NCI-H2196 treated with DMSO at 0.1 percent for 48 hours (cell line): Measurements from ENCODE around the gene NRP1.
A peak's percentile ranks its signal among the peaks of the same experiment; 100 is the strongest.

Source experiments
- DNase-seq: peaks from one replicate; lab custom pipeline; 2025; ENCODE audit not compliant: unreplicated experiment; lab: John Stamatoyannopoulos, UW

The NRP1 gene

DNA sequence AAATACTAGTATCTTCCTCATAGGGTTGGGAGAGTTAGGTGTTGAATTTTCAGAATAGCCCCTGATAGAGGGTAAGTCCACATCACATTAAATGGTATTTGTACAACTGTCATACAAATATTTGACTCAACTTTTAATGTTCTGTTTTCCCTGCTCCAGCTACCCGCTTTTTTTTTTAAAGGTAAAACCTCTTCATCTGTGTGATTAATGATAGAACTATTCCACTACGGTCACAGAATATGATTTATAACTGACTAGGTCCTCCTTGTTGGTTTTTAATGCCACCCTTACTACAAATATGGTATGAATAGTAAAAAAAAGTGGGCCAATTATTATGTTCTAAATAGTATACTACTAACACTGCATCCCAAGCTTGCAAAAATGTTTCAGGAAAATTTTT is 15.6 kb upstream of the NRP1 start:
- no peak for DNase-seq

GRCh38 chr10:33349268-33349667 is 14.8 kb upstream of the NRP1 start:
- DNase-seq: no peak

- no peak for DNase-seq
These were observed 12.7 kb upstream of the NRP1 start for GRCh38 chr10:33347211-33347610.

DNA sequence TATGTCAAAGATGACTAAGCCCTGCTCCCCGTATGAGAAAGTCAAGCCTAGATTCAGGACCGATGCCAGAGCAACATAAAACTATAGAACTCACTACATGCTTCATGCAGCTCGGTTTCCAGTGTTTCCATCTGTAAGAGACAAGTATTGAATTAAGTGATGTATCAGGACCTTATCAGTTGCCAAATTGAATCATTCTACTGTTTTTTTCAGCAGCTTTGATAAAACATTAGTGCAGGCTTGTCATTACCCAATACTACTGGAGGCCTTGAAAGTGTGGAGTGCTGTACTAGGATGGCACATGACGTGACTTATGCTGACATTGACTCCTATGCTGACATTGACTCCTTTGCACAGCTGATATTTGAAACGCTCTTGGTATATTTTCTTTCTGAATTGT is 10.8 kb upstream of the NRP1 start:
- DNase-seq: no peak

DNA sequence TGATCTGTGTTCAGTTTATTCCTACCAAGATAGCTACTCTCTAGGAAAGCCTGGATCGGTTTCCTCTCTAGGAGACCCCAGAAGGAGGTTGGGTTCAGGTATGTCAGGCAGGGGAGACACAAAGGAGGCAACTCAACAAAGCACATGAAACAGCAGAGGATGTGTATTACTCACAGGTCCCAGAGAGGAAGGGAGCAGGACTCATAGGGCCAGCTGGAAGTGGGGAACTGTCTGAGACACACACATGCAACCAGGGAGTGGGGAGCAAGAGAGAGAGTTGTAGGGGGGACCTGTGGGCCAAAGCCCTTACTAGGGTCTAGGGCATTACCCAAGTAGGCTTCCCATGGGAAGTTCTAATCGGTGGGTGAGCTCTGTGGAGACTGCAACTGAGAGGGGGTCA is 10.2 kb upstream of the NRP1 start:
- DNase-seq: no peak

- no peak for DNase-seq
These were observed 7.2 kb upstream of the NRP1 start for GRCh38 chr10:33341637-33342036.

GRCh38 chr10:33337326-33337957 is 3.0 kb upstream of the NRP1 start:
- DNase-seq: no peak

GRCh38 chr10:33336582-33337325 is 2.3 kb upstream of the NRP1 start:
- no peak for DNase-seq

DNA sequence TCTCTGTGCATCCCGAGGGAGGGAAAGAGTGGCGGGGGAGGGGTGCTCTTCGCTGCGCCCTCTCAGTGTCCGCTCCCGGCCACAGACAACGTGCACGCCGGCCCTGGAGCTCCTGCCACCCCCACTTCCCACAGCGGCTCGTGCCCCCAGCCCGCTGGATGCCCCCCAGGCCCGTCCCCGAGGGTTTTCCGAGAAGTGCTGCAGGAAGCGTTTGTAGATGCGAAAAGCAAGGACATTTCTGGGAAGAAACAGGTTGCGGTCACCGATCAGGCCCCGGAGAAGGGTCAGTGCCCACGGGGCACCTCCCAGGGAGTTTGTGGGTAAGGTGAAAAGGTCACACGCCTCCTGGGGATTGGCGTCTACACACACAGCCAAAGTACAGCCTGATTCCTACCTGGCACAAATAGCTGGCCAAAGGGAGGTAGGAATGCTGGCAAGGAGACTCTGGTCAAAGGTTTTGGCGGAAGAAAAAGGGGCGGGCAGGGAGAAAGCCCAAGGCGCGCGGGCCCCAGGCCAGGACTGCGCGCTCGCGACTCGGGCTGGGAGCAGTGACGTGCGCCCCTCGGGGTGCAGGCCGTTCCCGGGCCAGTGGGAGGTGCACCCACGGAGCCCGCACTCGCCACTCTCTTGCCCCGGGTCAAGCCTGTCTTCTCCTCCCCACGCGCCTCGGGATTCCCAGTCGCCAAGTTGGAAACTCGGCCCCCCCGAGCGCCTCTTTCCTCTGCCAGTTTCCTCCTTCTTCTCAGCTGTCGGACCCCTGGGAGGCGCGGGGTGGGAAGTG is 1.5 kb upstream of the NRP1 start:
- DNase-seq: no peak

DNA sequence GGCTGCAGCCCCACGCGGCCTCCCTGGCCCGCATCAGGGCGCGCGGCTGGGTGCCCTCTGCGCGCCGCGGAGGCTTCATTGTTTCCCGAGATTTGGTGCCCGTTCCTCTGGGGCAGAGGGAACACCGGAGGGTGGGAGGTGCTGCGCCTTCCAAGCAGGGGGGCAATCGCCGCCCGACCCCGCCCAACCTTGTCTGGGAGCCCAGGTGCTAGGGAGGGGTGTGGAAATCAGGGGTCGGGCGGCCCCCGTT is 1.0 kb upstream of the NRP1 start:
- no peak for DNase-seq

DNA sequence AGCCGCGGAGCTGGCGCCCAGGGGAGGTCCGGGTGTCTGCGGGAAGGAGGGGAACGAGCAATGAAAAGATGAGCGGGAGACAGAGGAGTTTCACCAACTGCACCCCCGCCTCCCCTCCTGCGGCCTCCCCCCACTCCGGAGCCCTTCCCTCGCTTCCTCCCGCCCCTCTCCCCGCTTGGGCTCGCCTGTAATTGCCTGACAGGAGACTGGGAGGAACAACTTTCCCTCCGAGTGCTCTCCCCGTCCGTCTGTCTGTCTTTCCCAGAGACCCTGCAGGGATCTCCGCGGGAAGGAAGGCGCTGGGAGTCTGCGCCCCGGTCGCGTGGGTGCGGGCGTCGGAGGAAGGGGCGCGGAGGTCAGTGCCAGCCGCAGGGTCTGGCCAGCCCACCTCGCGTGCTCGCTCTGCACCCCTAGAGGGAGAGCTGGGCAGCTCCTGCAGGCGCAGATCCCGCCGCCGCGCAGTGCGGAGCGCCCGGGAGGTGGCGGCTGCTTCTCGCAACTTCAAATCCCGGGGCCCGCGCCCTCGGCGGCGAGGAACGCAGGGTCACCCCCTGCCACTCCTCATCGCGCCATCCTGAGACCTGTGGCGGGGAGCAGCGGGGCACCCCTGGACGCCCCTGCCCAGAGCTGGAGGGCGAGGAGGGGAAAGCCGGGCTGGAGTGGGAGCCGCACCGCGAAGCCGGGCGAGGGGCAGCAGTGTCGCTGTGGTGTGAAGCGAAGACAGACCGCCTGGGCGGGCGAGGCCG is 511 bp upstream of the NRP1 start:
- DNase-seq: no peak

- DNase-seq: no peak
These were observed 986 bp downstream of the NRP1 start for GRCh38 chr10:33333260-33334101.

DNA sequence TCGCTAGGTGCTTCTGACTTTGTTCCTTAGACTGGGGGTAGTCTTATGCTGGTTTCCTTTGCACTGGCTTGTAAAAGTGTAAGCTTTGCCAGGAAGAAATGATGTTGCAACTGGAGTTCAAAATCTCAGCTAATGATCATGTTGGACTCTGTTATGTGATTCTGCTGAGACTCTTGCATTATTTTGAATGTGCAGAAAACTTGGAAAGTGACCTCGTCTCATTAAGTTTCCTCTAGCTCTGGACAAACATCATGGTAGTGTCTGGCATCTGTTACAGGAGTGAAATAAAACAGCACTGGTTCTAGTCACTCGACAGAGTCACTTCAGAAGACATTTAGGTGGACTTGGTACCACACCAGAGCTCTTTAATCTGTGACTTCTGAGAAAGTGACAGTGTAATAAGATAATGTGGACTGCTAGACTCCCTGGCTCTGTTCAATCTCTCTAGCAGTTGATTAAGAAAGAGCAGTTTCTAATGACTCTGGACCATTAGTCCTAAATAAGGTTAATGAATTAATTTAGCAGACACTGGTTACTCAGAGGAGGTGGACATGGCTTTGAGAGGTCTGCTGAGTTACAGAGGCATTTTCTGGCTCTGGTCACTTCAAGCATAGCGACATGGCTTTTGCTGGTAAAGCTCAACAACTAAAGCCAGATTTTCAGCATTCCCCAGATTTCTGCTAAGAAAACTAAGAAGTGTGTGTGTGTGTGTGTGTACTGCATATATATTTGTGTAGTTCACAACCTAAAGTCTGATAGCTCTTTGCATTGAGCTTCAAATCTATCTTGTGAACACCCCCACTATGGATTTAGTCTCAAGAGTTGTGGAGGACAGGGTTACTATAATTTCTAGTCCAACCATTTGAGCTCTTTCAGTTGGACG is 2.0 kb downstream of the NRP1 start:
- DNase-seq: no peak

GRCh38 chr10:33331379-33331694 is 3.1 kb downstream of the NRP1 start:
- no peak for DNase-seq

GRCh38 chr10:33330543-33331378 is 3.7 kb downstream of the NRP1 start:
- peak; percentile 28 for DNase-seq

- DNase-seq: no peak
These were observed 5.3 kb downstream of the NRP1 start for GRCh38 chr10:33329178-33329577.

DNA sequence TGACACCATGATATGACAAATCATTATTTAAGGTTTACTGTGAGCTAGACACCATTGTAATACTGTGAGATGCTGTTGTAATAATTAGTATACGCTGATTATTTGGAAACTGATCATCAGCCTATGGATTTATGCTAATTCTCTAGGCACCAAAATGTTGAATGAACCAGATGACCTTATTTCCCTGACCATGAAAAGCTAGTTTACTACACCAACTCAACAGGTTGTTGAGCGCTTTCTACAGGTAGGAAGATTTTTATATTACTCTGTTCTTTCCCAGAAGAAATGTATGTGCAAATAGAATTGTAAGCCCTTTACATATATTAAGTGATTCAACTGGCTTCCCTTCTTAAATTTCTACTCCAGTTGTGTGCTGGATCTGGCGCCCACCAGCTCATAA is 6.2 kb downstream of the NRP1 start:
- no peak for DNase-seq

DNA sequence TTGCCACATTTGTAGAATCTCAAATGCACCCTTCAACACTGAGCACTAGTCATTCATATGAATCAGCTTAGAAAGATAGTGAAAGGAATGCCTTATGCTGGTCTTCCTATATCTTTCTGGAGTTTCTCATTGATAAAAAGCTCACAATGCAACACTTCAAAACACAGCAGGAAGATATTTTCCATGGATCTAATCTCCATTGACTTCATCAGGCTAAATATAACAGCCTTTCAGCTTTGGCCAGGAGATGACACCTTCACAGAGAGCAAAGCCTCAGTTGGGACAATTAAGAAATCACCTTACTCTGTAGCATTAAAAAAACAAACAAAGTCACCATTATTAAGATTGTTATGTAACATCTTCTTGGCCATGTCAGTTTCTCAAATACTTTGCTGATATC is 6.7 kb downstream of the NRP1 start:
- no peak for DNase-seq

DNA sequence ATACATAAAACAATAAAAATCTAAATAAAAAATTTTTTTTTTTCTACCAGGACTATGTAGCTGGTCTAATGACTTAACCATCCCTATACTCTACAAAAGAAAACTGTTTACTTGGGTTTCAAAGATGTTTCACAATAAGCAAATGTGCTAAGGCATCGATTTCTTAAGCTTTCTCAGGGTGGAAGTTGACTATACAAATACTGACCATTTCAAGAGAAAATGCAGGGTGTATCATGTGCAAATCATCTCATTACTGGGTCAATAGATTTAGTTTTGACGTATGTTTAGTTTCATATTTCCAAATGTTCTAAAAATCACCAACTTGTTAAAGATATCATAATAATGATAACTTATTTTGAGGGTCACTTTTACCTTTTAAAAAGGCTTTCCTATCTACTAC is 7.5 kb downstream of the NRP1 start:
- no peak for DNase-seq
